ENCODE results near the gene SEC63.
"Not testable (repeated sequence)": the region's sequence is repeated elsewhere in the genome, so short reads cannot be mapped to it uniquely, and the experiment has no call there.

The SEC63 gene

DNA sequence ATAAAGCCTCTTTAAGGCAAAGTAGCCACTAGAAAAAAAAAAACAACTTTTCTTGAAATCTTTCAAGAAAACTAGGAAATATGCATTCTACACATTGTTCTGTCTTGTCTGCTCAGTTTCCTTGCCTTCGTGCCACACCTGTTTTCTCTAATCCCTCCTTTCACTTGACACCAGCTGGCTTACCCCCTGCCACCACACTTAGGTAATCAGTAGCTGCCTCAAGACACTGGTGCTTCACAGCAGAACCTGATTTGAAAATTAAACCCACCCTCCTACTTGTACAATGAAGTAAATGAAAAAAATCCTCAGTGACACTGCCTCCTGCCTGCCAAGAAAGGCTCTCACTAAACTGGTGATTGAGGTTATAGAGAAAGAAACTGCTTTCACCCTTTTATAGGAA lies 88.1 kb downstream of the SEC63 start:
- no peaks in the 10 kb centered on the region for H3K9me3 ChIP-seq (replicated peaks; ENCODE audit: low read length)
- H3K9ac ChIP-seq (ENCODE audit: low read depth, low read length) = no peak overlapping the region
- H3K4me1 ChIP-seq (ENCODE audit: control insufficient read depth, insufficient read depth, low read length) = peaks cover 37% of the 10 kb centered on the region
- no peak overlapping the region for H3K4me3 ChIP-seq (ENCODE audit: low read length)
- no peak overlapping the region for H3K4me2 ChIP-seq (ENCODE audit: low read length)
- peaks cover 31% of the 10 kb centered on the region for H3K36me3 ChIP-seq (ENCODE audit: insufficient read depth, low read length)
- no peaks in the 10 kb centered on the region for H3K27me3 ChIP-seq (ENCODE audit: control insufficient read depth, insufficient read depth, low read length)

DNA sequence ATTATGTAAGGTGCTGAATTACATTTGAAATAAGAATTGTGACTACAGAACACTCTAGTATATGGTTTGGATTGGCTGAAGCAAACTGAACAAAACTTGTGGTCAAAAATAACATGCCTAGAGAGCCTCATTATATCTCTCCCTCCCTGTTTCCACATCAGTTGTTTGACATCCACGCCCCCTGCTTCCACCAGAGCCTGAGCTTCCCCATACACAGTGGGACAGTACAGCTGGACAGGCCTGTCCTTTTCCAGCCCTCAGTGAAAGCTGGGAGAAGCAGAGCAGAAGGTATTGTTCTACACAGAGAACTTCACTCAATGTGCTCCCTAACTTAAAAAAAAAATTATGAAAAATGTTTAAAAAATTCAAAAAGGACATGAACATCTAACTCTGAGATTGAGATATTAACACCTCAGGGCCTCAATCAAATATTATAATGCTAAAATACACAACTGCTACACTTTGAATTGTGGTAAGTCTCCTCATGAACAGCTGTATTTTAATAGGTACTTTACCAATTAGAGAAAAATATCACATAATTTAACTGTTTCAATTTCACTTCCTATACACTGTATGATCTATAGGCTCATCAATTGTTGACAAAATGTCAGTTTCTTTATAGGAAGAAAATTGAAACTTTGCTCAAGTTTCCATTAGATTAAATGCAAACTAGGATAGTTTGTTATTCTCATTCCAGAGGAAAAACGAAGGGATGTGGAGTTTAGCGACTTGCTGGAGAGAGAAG lies 89.0 kb downstream of the SEC63 start:
- H3K9ac ChIP-seq (ENCODE audit: low read depth, low read length) = no peak overlapping the region
- H3K36me3 ChIP-seq (ENCODE audit: insufficient read depth, low read length) = peaks cover 27% of the 10 kb centered on the region
- no peak overlapping the region for H3K4me3 ChIP-seq (ENCODE audit: low read length)
- peaks cover 37% of the 10 kb centered on the region for H3K4me1 ChIP-seq (ENCODE audit: control insufficient read depth, insufficient read depth, low read length)
- no peaks in the 10 kb centered on the region for H3K9me3 ChIP-seq (replicated peaks; ENCODE audit: low read length)
- no peaks in the 10 kb centered on the region for H3K27me3 ChIP-seq (ENCODE audit: control insufficient read depth, insufficient read depth, low read length)
- no peak overlapping the region for H3K4me2 ChIP-seq (ENCODE audit: low read length)

DNA sequence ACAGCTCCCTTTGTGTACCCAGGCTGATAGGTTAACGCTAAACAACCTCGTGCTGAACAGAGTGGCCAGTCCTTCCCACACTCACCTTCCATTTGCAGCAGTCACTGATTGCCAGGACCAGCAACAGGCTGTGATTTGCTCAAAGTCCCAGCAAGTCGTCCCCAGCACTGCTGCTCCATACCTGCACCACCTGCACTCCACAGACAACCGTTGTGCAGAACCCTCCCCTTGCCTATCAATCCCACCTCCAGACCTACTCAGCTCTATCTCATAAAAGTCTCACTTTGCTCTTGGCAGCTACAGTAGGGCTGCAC lies 90.7 kb downstream of the SEC63 start:
- no peak overlapping the region for H3K9ac ChIP-seq (ENCODE audit: low read depth, low read length)
- peaks cover 27% of the 10 kb centered on the region for H3K36me3 ChIP-seq (ENCODE audit: insufficient read depth, low read length)
- H3K4me1 ChIP-seq (ENCODE audit: control insufficient read depth, insufficient read depth, low read length) = peaks cover 35% of the 10 kb centered on the region
- H3K9me3 ChIP-seq (replicated peaks; ENCODE audit: low read length) = no peaks in the 10 kb centered on the region
- H3K4me2 ChIP-seq (ENCODE audit: low read length) = no peak overlapping the region
- no peaks in the 10 kb centered on the region for H3K27me3 ChIP-seq (ENCODE audit: control insufficient read depth, insufficient read depth, low read length)
- H3K4me3 ChIP-seq (ENCODE audit: low read length) = no peak overlapping the region

DNA sequence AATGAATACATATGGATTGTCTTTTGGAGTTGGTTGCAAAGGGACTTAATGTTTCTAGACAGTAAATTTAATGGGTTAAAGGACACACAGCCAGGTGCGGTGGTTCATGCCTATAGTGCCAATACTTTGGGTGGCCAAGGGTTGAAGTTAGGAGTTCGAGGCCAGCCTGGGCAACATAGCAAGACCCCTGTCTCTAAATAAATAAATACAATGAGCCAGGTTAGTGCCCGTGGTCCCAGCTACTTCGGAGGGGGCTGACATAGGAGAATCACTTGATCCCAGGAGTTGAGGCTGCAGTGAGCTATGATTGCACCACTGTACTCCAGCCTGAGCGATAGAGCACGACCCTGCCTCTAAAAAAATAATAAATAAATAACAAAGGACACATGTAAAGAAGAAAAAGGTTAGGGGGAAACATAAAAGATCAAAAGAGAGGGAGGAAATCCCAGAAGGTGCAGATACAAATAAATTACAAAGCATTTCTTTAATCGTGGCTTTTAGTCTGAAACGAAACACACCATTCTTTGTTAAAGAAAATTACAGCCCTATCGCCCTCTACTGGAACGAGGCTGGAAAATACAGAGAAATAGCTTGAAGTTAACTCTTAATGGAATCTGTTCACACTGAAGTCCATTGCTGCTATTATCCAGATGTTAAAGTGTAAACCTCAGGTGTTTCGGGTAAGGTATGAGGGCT lies 91.3 kb downstream of the SEC63 start:
- H3K4me3 ChIP-seq (ENCODE audit: low read length) = no peak overlapping the region
- peaks cover 32% of the 10 kb centered on the region for H3K4me1 ChIP-seq (ENCODE audit: control insufficient read depth, insufficient read depth, low read length)
- H3K9me3 ChIP-seq (replicated peaks; ENCODE audit: low read length) = no peaks in the 10 kb centered on the region
- no peaks in the 10 kb centered on the region for H3K27me3 ChIP-seq (ENCODE audit: control insufficient read depth, insufficient read depth, low read length)
- no peak overlapping the region for H3K4me2 ChIP-seq (ENCODE audit: low read length)
- no peak overlapping the region for H3K9ac ChIP-seq (ENCODE audit: low read depth, low read length)
- H3K36me3 ChIP-seq (ENCODE audit: insufficient read depth, low read length) = peaks cover 27% of the 10 kb centered on the region

DNA sequence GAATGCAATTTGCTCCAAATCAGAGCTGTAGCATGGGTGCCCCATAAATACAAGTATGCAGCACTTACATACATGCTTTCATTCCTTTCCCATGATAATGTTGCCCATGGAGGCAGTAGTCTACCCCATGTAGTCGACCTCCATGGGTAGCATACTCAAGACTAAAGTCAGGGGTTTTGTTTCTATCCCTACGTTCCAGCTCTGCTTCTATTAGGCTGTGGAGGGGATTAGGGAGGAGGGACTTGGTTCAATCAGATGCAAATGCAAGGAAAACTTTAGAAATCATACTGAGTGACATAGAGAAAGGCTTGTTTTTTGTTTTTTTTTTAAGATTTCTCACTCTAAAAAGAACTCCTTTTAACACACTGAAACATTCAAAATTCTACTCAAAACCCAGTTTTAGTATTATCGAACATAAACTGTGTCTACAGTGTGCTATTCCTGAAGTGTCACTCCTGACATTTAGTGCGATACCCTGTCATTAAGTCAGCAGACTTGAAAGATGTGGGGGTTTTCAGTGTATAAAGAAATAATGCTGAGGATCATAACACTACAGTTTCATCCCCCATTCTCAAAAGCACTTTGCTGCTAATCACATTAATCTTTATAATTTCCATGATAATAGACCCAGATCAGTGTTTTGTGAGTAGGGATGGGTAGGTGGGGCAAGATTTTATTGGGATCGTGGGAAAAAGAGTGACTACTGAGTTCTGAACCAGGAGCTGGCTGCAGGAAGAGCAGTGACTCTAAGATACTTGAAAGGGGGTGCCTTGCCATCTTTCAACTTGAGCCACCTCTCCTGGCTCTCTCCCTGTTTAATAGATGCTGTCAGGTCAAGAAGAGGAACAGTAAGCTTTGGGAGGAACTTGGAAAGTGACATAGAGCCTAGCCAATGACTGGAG lies 93.5 kb downstream of the SEC63 start:
- no peak overlapping the region for H3K4me2 ChIP-seq (ENCODE audit: low read length)
- H3K9me3 ChIP-seq (replicated peaks; ENCODE audit: low read length) = no peaks in the 10 kb centered on the region
- H3K4me3 ChIP-seq (ENCODE audit: low read length) = no peak overlapping the region
- no peak overlapping the region for H3K9ac ChIP-seq (ENCODE audit: low read depth, low read length)
- peaks cover 10% of the 10 kb centered on the region for H3K36me3 ChIP-seq (ENCODE audit: insufficient read depth, low read length)
- no peaks in the 10 kb centered on the region for H3K27me3 ChIP-seq (ENCODE audit: control insufficient read depth, insufficient read depth, low read length)
- peaks cover 9% of the 10 kb centered on the region for H3K4me1 ChIP-seq (ENCODE audit: control insufficient read depth, insufficient read depth, low read length)

DNA sequence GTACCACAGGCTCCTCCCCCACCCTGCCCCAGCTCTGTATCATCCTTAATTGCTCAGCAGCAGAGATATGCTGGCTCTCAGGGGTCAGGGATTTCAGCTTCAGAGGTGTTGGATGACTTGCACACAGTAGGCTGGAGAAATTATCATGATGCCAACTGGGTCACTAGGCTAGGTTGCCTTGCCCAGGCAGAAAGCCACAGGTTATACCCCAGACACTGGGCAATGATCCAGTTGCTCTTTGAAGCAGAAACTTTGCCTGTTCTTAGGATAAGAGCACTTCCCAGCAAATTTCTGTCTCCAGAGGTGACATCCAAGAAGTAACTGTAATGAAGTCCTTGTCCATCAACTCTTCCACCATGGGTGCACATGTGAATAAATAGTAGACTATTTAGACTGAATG lies 95.6 kb downstream of the SEC63 start:
- H3K4me3 ChIP-seq (ENCODE audit: low read length) = no peak overlapping the region
- peaks cover 4% of the 10 kb centered on the region for H3K4me1 ChIP-seq (ENCODE audit: control insufficient read depth, insufficient read depth, low read length)
- H3K36me3 ChIP-seq (ENCODE audit: insufficient read depth, low read length) = no peaks in the 10 kb centered on the region
- no peaks in the 10 kb centered on the region for H3K9me3 ChIP-seq (replicated peaks; ENCODE audit: low read length)
- no peak overlapping the region for H3K4me2 ChIP-seq (ENCODE audit: low read length)
- no peaks in the 10 kb centered on the region for H3K27me3 ChIP-seq (ENCODE audit: control insufficient read depth, insufficient read depth, low read length)
- no peak overlapping the region for H3K9ac ChIP-seq (ENCODE audit: low read depth, low read length)

DNA sequence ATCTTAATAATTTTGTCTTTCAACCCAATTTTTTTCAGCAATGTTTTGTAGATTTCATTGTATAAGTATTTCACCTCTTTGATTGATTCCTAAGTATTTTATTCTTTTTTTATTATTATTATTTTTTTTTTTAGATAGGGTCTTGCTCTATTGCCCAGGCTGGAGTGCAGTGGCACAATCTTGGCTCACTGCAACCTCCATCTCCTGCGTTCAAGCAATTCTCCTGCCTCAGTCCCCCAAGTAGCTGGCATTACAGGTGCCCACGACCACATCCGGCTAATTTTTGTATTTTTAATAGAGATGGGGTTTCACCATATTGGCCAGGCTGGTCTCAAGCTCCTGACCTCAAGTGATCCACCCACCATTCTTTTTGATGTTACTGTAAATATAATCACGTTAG lies 97.0 kb downstream of the SEC63 start:
- H3K4me1 ChIP-seq (ENCODE audit: control insufficient read depth, insufficient read depth, low read length); H3K4me3 ChIP-seq (ENCODE audit: low read length); H3K36me3 ChIP-seq (ENCODE audit: insufficient read depth, low read length); H3K9me3 ChIP-seq (replicated peaks; ENCODE audit: low read length); H3K9ac ChIP-seq (ENCODE audit: low read depth, low read length); H3K27me3 ChIP-seq (ENCODE audit: control insufficient read depth, insufficient read depth, low read length); H3K4me2 ChIP-seq (ENCODE audit: low read length): not testable (repeated sequence)

DNA sequence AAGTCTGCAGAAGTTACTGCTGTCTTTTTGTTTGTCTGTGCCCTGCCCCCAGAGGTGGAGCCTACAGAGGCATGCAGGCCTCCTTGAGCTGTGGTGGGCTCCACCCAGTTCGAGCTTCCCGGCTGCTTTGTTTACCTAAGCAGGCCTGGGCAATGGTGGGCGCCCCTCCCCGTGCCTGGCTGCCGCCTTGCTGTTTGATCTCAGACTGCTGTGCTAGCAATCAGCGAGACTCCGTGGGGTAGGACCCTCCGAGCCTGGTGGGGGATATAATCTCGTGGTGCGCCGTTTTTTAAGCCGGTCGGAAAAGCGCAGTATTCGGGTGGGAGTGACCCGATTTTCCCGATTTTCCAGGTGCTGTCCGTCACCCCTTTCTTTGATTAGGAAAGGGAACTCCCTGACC lies 97.9 kb downstream of the SEC63 start:
- H3K27me3 ChIP-seq (ENCODE audit: control insufficient read depth, insufficient read depth, low read length); H3K4me2 ChIP-seq (ENCODE audit: low read length); H3K4me3 ChIP-seq (ENCODE audit: low read length); H3K36me3 ChIP-seq (ENCODE audit: insufficient read depth, low read length); H3K9me3 ChIP-seq (replicated peaks; ENCODE audit: low read length); H3K9ac ChIP-seq (ENCODE audit: low read depth, low read length); H3K4me1 ChIP-seq (ENCODE audit: control insufficient read depth, insufficient read depth, low read length): not testable (repeated sequence)

DNA sequence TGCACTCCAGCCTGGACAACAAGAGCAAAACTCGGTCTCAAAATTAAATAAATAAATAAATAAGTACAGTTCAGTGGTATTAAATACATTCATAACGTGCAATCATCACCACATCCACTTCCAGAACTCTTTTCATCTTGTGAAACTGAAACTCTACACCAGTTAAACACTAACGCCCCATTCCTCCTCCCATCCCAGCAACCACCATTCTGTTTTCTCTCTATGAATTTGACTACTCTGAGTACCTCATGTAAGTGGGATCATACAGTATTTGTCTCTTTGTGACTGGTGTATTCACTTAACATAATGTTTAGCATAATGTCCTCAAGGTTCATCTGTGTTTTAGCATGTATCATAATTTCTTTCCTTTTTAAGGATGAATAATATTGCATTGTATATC lies 104.8 kb downstream of the SEC63 start:
- H3K9ac ChIP-seq (ENCODE audit: low read depth, low read length) = no peak overlapping the region
- H3K36me3 ChIP-seq (ENCODE audit: insufficient read depth, low read length) = no peaks in the 10 kb centered on the region
- no peaks in the 10 kb centered on the region for H3K27me3 ChIP-seq (ENCODE audit: control insufficient read depth, insufficient read depth, low read length)
- H3K4me2 ChIP-seq (ENCODE audit: low read length) = no peak overlapping the region
- peaks cover 5% of the 10 kb centered on the region for H3K4me1 ChIP-seq (ENCODE audit: control insufficient read depth, insufficient read depth, low read length)
- H3K4me3 ChIP-seq (ENCODE audit: low read length) = no peak overlapping the region
- no peaks in the 10 kb centered on the region for H3K9me3 ChIP-seq (replicated peaks; ENCODE audit: low read length)

DNA sequence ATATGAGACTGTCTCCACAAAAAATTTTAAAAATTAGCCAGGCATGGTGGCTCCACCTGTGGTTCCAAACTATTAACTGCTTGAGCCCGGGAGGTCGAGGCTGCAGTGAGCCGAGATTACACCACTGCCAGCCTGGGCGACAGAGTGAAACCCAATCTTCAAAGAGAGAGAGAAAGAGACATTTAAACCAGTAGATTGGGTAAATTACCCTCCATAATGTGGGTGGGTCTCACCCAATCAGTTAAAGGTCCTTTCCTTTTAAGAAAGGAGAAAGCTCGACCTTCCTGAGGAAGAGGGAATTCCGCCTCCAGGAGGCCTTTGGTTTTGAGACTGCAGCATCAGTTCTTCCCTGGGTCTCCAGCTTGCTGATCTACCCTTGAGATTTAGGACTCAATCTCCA lies 108.7 kb downstream of the SEC63 start:
- H3K4me1 ChIP-seq (ENCODE audit: control insufficient read depth, insufficient read depth, low read length) = peaks cover 9% of the 10 kb centered on the region
- no peaks in the 10 kb centered on the region for H3K36me3 ChIP-seq (ENCODE audit: insufficient read depth, low read length)

DNA sequence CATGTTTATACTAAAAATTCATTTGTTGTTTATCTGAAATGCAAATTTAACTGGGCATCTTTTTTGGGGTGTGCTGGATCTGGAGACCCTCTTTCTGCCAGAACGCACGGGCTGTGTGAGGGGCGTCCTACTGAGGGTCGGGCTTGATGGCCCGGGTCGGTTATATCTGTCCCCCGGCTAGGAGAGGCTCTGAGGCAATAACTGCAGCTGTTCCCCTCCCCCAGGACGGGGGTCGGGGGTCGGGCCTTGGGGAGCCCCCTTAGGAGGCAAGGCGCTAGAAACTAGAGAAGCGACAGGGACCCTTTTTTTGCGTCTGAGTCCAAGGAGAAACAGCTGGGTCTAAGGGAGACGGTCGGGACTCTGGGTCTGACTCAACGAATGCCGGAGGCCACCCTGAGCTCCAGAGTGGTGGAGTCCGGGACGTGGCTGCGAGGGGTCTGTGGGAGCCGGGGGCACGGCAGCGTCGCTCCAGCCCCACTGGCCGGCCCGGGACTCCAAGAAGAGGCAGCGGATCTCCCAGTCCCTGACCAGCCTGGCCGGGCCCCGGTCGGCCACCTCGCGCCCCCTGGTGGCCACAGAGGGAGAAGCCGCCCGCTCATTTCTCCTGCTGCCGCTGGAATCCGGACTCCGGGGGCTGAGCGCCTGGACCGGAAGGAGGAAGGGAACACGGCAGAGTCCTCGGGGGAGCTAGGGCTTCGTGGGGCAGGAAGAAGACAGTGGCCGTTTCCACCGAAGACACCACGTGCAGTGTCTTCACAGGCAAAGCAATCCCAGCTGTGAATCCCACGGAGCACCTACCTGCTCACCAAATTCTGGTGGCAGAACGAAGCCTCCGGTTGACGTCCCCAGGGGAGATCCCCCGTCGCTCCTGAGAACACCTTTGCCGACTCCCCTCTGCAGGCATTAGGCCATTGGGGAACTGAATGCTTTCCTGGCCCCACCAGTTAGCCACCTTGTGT lies 109.9 kb downstream of the SEC63 start:
- Histone ChIP-seq H3K4me1 (ENCODE audit: control insufficient read depth, insufficient read depth, low read length) (peaks cover 9% of the 10 kb centered on the region), H3K9ac (ENCODE audit: low read depth, low read length) (peak overlapping the region; percentile 64)

More for the DNA sequence above, 108.7 kb downstream of the SEC63 start:
- H3K4me2 ChIP-seq (ENCODE audit: low read length) = no peak overlapping the region
- H3K4me3 ChIP-seq (ENCODE audit: low read length) = no peak overlapping the region
- H3K27me3 ChIP-seq (ENCODE audit: control insufficient read depth, insufficient read depth, low read length) = no peaks in the 10 kb centered on the region
- no peaks in the 10 kb centered on the region for H3K9me3 ChIP-seq (replicated peaks; ENCODE audit: low read length)
- H3K9ac ChIP-seq (ENCODE audit: low read depth, low read length) = no peak overlapping the region

More for the DNA sequence above, 109.9 kb downstream of the SEC63 start:
- no peaks in the 10 kb centered on the region for H3K36me3 ChIP-seq (ENCODE audit: insufficient read depth, low read length)
- H3K4me3 ChIP-seq (ENCODE audit: low read length) = peak overlapping the region; percentile 71
- H3K4me2 ChIP-seq (ENCODE audit: low read length) = peak overlapping the region; percentile 94
- H3K9me3 ChIP-seq (replicated peaks; ENCODE audit: low read length) = no peaks in the 10 kb centered on the region
- H3K27me3 ChIP-seq (ENCODE audit: control insufficient read depth, insufficient read depth, low read length) = no peaks in the 10 kb centered on the region

Data from skeletal muscle satellite cell (primary cell).